NCI-H2227 (cell line): Measurements from ENCODE around the gene INPP5F.
"Not testable (repeated sequence)": the region's sequence is repeated elsewhere in the genome, so short reads cannot be mapped to it uniquely, and the experiment has no call there.

ENCODE experiments used
- DNase-seq: peaks from one replicate; lab custom pipeline; 2025; ENCODE audit not compliant: unreplicated experiment; lab: John Stamatoyannopoulos, UW

Gene INPP5F

GRCh38 chr10:119742947-119743648 is 17.2 kb downstream of the INPP5F start:
- DNase-seq, result no peak

- DNase-seq, result no peak
Measured at GRCh38 chr10:119747940-119748339, 22.1 kb downstream of the INPP5F start.

GRCh38 chr10:119748871-119749270 is 23.0 kb downstream of the INPP5F start:
- no peak for DNase-seq

- DNase-seq, result no peak
Measured at GRCh38 chr10:119749455-119749854, 23.6 kb downstream of the INPP5F start.

- DNase-seq, result peak; percentile 70
Measured at GRCh38 chr10:119750391-119751230, 24.8 kb downstream of the INPP5F start.

GRCh38 chr10:119753309-119753708 is 27.5 kb downstream of the INPP5F start:
- no peak for DNase-seq

- peak; percentile 30 for DNase-seq
Measured at GRCh38 chr10:119754085-119754484, 28.2 kb downstream of the INPP5F start.

- no peak for DNase-seq
Measured at GRCh38 chr10:119754936-119755335, 29.1 kb downstream of the INPP5F start.

GRCh38 chr10:119755446-119755845 is 29.6 kb downstream of the INPP5F start:
- DNase-seq, result no peak

GRCh38 chr10:119758448-119759195 is 32.8 kb downstream of the INPP5F start:
- DNase-seq, result no peak

- no peak for DNase-seq
Measured at GRCh38 chr10:119759832-119760231, 34.0 kb downstream of the INPP5F start.

- no peak for DNase-seq
Measured at GRCh38 chr10:119761106-119761505, 35.3 kb downstream of the INPP5F start.

- DNase-seq, result no peak
Measured at GRCh38 chr10:119762035-119762434, 36.2 kb downstream of the INPP5F start.

- DNase-seq, result no peak
Measured at GRCh38 chr10:119762805-119763798, 37.3 kb downstream of the INPP5F start.

GRCh38 chr10:119768455-119769094 is 42.7 kb downstream of the INPP5F start:
- DNase-seq, result no peak

GRCh38 chr10:119769886-119770285 is 44.0 kb downstream of the INPP5F start:
- no peak for DNase-seq

GRCh38 chr10:119770928-119771327 is 45.1 kb downstream of the INPP5F start:
- DNase-seq, result no peak

GRCh38 chr10:119772334-119772733 is 46.5 kb downstream of the INPP5F start:
- DNase-seq, result no peak

GRCh38 chr10:119773041-119773440 is 47.2 kb downstream of the INPP5F start:
- not testable (repeated sequence) for DNase-seq

GRCh38 chr10:119775529-119775928 is 49.7 kb downstream of the INPP5F start:
- DNase-seq, result no peak
